Measurements from ENCODE around the gene IFNB1.

The IFNB1 gene

DNA sequence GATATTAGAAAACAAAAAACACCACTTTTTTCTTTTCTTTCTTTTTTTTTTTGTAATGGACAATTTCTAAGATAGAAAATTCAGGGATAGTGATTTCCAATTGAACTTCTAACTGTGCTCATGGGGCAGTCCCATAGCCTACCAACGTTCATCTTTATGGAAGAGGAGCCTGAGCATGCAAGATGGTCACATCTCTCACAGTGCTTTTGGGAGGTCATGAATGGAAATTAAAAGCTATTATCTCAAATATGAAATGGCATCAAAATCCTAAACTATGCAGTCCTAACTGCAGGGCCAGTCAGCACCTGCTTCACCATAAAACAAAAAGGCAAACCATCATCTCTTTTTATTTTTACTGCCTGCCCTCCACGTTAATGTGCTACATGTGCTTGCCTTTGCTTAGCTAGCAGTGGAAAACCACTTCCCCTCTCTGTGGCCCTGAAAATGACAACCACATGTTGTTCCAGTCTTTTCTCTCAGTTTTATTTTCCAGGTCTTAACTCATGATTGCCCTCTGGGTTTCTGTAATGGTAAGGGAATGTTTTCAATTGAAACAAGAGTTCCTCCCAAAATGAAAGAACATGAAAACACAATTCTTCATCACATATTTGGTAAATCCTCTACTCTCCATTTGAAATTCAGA, 16.7 kb downstream of the IFNB1 start:
- no peak for DNase-seq

DNA sequence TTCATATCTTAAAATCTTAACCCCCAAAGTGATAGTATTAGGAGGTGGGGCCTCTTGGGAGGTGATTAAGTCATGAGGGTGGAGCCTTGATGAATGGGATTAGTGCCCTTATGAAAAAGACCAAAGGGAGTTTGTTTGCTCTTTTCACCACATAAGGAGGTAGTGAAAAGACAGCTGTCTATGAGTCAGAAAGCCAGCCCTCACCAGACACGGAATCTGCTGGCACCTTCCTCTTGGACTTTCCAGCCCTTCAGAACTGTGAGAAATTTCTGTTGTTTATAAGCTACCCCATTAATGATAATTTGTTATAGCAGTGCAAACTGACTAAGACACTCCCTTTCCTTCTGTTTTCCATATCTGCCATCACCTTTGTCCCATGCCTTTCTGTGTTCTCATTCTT, 20.8 kb downstream of the IFNB1 start:
- no peak for DNase-seq

GRCh38 chr9:21053851-21054250, 23.9 kb downstream of the IFNB1 start:
- no peak for DNase-seq

DNA sequence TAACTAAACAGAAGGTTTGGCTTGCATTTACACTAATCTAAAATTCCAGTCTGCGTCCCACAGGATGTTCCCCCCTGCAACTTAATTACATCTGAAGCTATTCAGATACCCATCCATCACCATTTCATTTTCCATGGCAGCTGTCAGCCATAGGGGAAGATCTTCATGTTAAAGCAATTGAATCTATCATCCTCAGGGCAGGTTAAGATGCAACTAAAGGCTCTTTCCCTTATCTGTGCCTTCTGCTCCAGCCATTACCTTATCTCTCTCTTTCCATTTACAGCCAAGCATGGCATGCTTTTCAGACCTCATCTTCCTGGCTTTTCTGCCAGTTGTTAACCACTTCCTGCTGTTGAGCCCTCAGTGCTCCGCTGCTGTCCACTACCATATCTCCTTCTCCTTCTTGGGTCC, 30.5 kb downstream of the IFNB1 start:
- no peak for DNase-seq

- no peak for DNase-seq
Measured at GRCh38 chr9:21043841-21044240, 33.9 kb downstream of the IFNB1 start.

GRCh38 chr9:21042466-21042865, 35.3 kb downstream of the IFNB1 start:
- no peak for DNase-seq

GRCh38 chr9:21039302-21039701, 38.4 kb downstream of the IFNB1 start:
- DNase-seq: no peak

- no peak for DNase-seq
Measured at GRCh38 chr9:21037278-21037677, 40.5 kb downstream of the IFNB1 start.

DNA sequence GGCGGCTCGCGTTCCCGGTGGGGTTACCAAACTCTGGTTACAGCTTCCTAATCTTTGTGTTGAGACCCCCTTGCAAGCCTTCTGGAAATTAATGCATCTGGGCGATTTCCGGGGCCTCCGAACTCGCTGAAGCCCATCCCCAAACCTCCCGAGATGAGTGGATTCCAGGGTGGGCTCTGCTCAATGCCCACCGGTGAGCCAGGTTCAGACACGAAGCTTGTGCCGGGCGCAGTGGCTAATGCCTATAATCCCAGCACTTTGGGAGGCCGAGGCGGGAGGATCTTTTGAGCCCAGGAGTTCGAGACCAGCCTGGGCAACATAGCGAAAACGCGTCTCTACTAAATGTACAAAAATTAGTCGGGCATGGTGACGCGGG, 45.9 kb downstream of the IFNB1 start:
- DNase-seq: no peak

GRCh38 chr9:21031091-21031807, 46.5 kb downstream of the IFNB1 start, which contains the start of gene HACD4:
Gene HACD4, minus strand, starts transcription at chr9:21031640. Its CDS starts 50 bp downstream, at chr9:21031590.
- DNase-seq: peak; percentile 50

GRCh38 chr9:21030389-21031035, 47.2 kb downstream of the IFNB1 start:
- DNase-seq: peak; percentile 3

GRCh38 chr9:21029661-21030060, 48.1 kb downstream of the IFNB1 start:
- DNase-seq: no peak

GRCh38 chr9:21028466-21028865, 49.3 kb downstream of the IFNB1 start:
- no peak for DNase-seq

DNA sequence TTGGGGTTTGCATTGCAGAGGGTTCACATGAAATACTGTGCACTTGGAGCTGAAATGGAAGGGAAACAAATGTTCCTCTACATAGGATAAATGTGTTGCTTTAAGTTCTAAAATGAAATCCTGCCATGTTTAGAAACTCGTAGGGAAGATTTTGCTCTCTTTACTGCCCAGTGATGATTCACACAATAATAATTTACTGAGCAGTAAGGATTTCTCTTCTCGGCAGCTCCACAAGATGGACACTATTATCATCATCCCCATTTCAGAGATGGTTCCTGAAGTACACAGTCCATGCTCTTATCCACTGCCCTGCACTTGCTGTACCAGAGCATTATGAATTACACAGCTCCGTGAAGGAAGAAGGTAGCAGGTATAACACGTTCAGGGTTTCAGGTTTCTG, 50.4 kb downstream of the IFNB1 start:
- DNase-seq: no peak
